ENCODE measurements around the gene SPRR2E. TPM values are rescaled to one million over a fixed set of nuclear protein-coding genes. Genes with fewer than 3 reads are reported as not detected.
"Not testable (repeated sequence)": the region's sequence is repeated elsewhere in the genome, so short reads cannot be mapped to it uniquely, and the experiment has no call there.

Gene SPRR2E
- total RNA-seq, result not detected

DNA sequence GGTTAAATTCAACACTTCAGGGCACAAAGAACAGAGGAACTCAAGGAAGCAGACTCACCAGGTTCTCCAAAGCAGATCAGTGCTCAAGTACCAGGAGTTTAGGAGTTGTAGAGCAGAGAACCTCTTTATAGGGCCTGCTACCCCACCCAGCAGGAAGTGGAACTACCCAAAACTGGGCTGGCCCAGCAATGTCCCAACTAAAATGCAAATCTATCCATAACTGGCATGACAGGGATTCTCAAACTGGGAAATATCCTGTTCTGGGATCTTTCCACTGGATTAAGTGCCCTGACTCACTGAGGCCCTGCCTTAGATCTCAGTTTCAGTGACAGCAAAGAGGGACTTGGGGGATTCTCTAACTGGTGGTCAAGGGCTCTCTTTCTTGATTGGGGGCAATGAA is at the start of gene SPRR2E:
TSS of gene SPRR2E (minus strand) at position 101 of the 400 bp plus-strand sequence. CDS start 775 bp downstream, outside the sequence.
- POLR2A ChIA-PET, result no interaction called here
- H3K27me3 Mint-ChIP-seq, result peaks cover 19% of the 10 kb centered on the region
- no peaks in the 10 kb centered on the region for H3K9me3 Mint-ChIP-seq
- no peak within 1 kb of the TSS for H3K27ac Mint-ChIP-seq
- intact Hi-C loops (cut with micrococcal nuclease), result no loop called here
- no peaks in the 10 kb centered on the region for H3K36me3 Mint-ChIP-seq
- no peak for DNase-seq
- CTCF ChIA-PET, result no interaction called here
- H3K4me1 Mint-ChIP-seq (ENCODE audit: low read depth), result no peaks in the 10 kb centered on the region
- no peak within 1 kb of the TSS for H3K4me3 Mint-ChIP-seq

DNA sequence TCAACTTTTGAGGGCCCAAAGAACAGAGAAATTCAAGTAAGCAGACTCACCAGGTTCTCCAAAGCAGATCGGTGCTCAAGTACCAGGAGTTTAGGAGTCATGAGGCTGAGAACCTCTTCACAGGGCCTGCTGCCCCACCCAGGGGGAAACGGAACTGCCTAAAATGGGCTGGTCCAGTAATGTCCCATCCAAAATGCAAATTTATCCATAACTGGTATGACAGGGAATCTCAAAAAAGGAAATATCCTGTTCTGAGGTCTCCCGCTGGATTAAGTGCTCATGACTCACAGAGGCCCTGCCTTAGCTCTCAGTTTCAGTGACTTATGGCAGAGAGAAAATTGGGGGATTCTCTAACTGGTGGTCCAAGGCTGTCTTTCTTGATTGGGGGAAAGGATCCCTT is 47.1 kb upstream of the SPRR2E start:
- H3K36me3 Mint-ChIP-seq, result no peaks in the 10 kb centered on the region
- DNase-seq, result no peak
- intact Hi-C loops (cut with micrococcal nuclease), result no loop called here
- H3K4me1 Mint-ChIP-seq (ENCODE audit: low read depth), result no peaks in the 10 kb centered on the region
- H3K4me3 Mint-ChIP-seq, result no peak overlapping the region
- H3K27ac Mint-ChIP-seq, result no peak overlapping the region
- H3K27me3 Mint-ChIP-seq, result peaks cover 22% of the 10 kb centered on the region
- H3K9me3 Mint-ChIP-seq, result no peaks in the 10 kb centered on the region
- ChIA-PET POLR2A (no interaction called here), CTCF (no interaction called here)

DNA sequence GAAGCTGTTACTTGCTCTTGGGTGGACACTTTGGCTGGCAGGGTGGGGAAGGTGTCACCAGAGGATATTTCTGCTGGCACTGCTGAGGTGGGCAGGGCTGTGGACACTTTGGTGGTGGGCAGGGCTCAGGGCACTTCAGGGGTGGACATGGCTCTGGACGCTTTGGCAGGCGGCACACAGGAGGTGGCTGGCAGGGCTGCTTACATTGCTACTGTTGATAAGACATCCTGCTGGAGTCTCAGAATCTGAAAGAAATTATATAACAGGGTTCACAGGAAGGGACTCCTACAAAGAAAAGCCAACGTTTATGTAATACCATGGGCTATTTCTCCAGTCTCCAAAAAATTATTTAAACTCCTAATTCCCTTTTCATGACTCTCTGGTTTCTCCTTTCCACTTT is 46.2 kb upstream of the SPRR2E start:
- intact Hi-C loops (cut with micrococcal nuclease), result no loop called here
- ChIA-PET POLR2A (no interaction called here), CTCF (no interaction called here)
- no peak overlapping the region for H3K4me3 Mint-ChIP-seq
- H3K27ac Mint-ChIP-seq, result no peak overlapping the region
- no peak for DNase-seq
- H3K9me3 Mint-ChIP-seq, result no peaks in the 10 kb centered on the region
- peaks cover 19% of the 10 kb centered on the region for H3K27me3 Mint-ChIP-seq
- H3K36me3 Mint-ChIP-seq, result no peaks in the 10 kb centered on the region
- no peaks in the 10 kb centered on the region for H3K4me1 Mint-ChIP-seq (ENCODE audit: low read depth)

DNA sequence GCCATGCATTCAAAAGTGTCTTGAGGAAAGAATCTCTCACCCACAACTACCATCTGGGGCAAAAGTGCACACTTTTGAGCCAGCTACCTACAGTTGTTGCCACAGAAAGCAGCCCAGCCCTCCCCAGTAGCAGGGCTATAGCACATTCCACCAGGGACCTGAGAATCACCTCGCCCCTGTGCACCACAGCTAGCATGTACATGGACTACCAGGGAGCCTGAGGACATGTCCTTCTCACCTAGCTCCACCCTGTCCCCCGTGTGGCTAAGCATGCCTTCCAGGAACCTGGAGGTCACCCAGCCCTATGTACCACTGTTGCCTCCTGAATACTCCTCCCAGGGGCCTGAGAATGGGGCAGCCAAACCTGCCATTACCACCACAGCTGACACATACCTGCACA is 39.4 kb upstream of the SPRR2E start:
- no peak for DNase-seq
- no peak overlapping the region for H3K4me3 Mint-ChIP-seq
- ChIA-PET POLR2A (no interaction called here), CTCF (no interaction called here)
- peaks cover 32% of the 10 kb centered on the region for H3K27me3 Mint-ChIP-seq
- no peaks in the 10 kb centered on the region for H3K9me3 Mint-ChIP-seq
- H3K4me1 Mint-ChIP-seq (ENCODE audit: low read depth), result no peaks in the 10 kb centered on the region
- intact Hi-C loops (cut with micrococcal nuclease), result no loop called here
- no peaks in the 10 kb centered on the region for H3K36me3 Mint-ChIP-seq
- no peak overlapping the region for H3K27ac Mint-ChIP-seq

DNA sequence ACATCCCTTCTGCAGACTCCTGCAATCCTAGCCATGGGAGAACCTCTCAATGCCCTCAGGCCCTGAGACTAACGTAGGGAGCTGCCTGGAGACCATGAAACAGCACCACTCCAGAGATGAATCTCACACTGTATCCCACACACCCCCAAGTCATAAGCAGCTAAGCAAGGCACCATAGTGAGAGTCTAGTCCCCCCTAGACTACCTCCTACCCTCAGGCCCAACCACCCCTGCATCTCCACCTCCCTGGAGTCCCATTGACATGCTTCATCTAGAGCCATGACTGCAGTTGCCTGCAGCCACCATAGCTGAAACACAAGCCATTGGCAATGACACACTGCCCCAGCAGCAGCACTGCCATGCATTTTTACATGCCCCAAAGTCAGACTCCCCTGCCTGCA is 38.9 kb upstream of the SPRR2E start:
- no peak for DNase-seq
- Mint-ChIP-seq H3K36me3 (no peaks in the 10 kb centered on the region), H3K4me1 (ENCODE audit: low read depth) (no peaks in the 10 kb centered on the region), H3K9me3 (no peaks in the 10 kb centered on the region), H3K27ac (no peak overlapping the region), H3K4me3 (no peak overlapping the region), H3K27me3 (peaks cover 32% of the 10 kb centered on the region)
- POLR2A ChIA-PET, result no interaction called here
- CTCF ChIA-PET, result no interaction called here
- intact Hi-C loops (cut with micrococcal nuclease), result no loop called here

DNA sequence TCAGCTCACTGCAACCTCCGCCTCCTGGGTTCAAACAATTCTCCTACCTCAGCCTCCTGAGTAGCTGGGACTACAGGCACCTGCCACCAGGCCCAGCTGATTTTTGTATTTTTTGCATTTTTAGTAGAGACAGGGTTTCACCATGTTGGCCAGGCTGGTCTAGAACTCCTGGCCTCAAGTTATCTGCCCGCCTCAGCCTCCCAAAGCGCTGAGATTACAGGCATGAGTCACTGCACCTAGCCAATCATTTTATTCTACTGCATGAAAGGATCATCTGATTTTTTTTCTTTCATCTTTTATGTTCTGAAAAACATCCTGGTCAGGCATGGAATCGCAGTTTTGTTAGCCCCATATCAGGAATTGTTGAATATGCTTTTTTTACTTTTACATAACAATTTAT is 34.4 kb upstream of the SPRR2E start:
- POLR2A ChIA-PET; H3K4me3 Mint-ChIP-seq; H3K36me3 Mint-ChIP-seq; H3K4me1 Mint-ChIP-seq (ENCODE audit: low read depth); DNase-seq; intact Hi-C loops (cut with micrococcal nuclease); H3K27ac Mint-ChIP-seq; CTCF ChIA-PET: not testable (repeated sequence)
- H3K9me3 Mint-ChIP-seq, result peaks cover 20% of the 10 kb centered on the region
- H3K27me3 Mint-ChIP-seq, result peaks cover 20% of the 10 kb centered on the region

DNA sequence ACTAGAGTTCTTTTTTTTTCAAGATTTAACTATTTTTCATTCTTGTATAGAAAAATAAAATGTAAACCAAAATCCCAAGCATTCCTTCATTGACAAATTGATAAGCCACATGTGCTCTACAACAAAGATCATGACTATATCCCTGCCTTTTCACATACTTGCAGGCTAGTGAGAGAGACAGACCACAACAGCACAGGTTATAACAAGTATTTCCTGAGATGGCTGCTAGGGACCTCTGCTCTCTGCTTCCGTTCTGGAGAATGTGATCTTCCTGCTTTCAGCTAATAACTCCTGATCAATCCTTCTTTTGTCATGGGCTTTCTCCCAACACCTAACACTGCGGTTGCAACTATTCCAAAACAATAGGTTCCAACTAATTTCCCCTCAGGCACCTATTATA is 33.0 kb upstream of the SPRR2E start:
- intact Hi-C loops (cut with micrococcal nuclease), result no loop called here
- Mint-ChIP-seq H3K27me3 (peaks cover 13% of the 10 kb centered on the region), H3K36me3 (no peaks in the 10 kb centered on the region), H3K9me3 (peaks cover 23% of the 10 kb centered on the region), H3K4me3 (no peak overlapping the region), H3K27ac (no peak overlapping the region), H3K4me1 (ENCODE audit: low read depth) (no peaks in the 10 kb centered on the region)
- ChIA-PET POLR2A (no interaction called here), CTCF (interaction anchor here (0.6 kb wide), 1 partner anchor 26 kb away, joined by 3 read pairs; no protein-coding TSS in a partner anchor)
- DNase-seq, result no peak

DNA sequence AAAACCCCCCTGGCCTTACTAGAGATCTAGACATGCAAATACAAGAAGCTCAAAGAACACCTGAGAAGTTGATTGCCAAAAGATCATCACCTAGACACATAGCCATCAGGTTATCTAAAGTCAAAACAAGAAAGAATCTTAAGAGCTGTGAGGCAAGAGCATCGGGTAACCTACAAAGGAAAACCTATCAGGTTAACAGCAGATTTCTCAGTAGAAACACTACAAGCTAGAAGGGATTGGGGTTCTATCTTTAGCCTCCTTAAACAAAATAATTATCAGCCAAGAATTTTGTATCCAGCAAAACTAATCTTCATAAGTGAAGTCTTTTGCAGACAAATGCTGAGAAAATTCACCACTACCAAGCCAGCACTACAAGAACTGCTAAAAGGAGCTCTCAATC is 31.2 kb upstream of the SPRR2E start:
- H3K4me3 Mint-ChIP-seq, result no peak overlapping the region
- H3K36me3 Mint-ChIP-seq, result no peaks in the 10 kb centered on the region
- H3K27me3 Mint-ChIP-seq, result peaks cover 7% of the 10 kb centered on the region
- intact Hi-C loops (cut with micrococcal nuclease), result no loop called here
- ChIA-PET CTCF (no interaction called here), POLR2A (no interaction called here)
- H3K4me1 Mint-ChIP-seq (ENCODE audit: low read depth), result no peaks in the 10 kb centered on the region
- H3K9me3 Mint-ChIP-seq, result peaks cover 23% of the 10 kb centered on the region
- no peak overlapping the region for H3K27ac Mint-ChIP-seq
- DNase-seq, result no peak

DNA sequence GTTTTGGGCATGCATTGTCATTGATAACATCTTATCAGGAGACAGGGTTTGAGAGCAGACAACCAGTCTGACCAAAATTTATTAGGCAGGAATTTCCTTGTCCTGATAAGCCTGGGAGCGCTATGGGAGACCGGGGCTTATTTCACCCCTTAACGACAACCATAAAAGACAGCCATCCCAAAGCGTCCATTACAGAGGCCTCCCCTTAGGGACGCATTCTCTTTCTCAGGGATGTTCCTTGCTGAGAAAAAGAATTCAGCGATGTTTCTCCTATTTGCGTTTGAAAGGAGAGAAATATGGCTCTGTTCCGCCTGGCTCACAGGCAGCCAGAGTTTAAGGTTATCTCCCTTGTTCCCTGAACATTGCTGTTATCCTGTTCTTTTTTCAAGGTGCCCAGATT is 29.5 kb upstream of the SPRR2E start:
- intact Hi-C loops (cut with micrococcal nuclease), result not testable (repeated sequence)

DNA sequence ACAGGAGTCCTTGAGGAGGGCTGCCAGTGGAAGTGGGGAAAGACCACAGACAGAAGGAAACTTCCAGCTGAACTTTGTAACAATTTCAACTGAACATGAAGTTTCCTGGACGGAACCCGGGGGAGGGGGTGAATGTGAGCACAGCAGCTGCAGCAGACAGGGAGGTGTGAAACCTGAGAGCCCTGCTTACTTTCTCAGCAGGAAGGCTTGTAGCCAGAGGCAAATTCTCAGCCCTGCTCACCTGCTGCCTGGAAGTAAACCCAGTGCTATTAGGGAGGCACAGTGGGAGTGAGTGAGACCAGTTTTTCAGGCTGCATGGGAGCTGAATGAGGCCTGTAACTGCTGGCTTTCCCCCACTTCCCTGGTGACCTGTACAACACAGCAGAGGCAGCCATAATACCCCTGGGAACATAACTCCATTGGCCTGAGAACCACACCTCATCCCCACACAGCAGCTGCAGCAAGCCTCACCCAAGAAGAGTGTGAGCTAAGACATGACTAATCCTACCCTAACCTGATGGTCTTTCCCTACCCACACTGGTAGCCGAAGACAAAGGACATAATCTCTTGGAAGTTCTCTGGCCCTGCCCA is 28.6 kb upstream of the SPRR2E start:
- no peaks in the 10 kb centered on the region for H3K4me1 Mint-ChIP-seq (ENCODE audit: low read depth)
- ChIA-PET POLR2A (no interaction called here), CTCF (no interaction called here)
- peaks cover 9% of the 10 kb centered on the region for H3K27me3 Mint-ChIP-seq
- no peaks in the 10 kb centered on the region for H3K36me3 Mint-ChIP-seq
- H3K4me3 Mint-ChIP-seq, result no peak overlapping the region
- no peak overlapping the region for H3K27ac Mint-ChIP-seq
- intact Hi-C loops (cut with micrococcal nuclease), result no loop called here
- peaks cover 23% of the 10 kb centered on the region for H3K9me3 Mint-ChIP-seq
- no peak for DNase-seq

More for the DNA sequence above, 29.5 kb upstream of the SPRR2E start:
- H3K27ac Mint-ChIP-seq; H3K27me3 Mint-ChIP-seq; H3K4me1 Mint-ChIP-seq (ENCODE audit: low read depth); DNase-seq; POLR2A ChIA-PET; H3K36me3 Mint-ChIP-seq; H3K4me3 Mint-ChIP-seq; CTCF ChIA-PET: not testable (repeated sequence)
- H3K9me3 Mint-ChIP-seq, result peaks cover 23% of the 10 kb centered on the region

DNA sequence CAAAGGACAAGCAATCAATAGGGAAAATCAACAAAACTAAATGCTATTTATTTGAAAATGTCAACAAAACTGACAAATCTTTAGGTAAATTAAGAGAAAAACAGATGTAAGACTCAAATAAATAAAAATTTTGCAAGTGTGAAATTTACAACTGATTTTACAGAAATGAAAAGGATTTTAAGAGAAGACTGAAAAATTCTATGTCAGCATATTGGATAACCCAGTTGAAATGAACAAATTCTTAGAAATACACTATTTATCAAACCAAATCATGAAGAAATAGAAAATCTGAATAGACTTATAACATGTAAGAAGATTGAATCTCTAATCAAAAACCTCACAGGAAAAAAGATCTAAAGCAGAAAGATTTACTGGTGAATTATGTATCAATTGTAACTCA is 26.6 kb upstream of the SPRR2E start:
- H3K9me3 Mint-ChIP-seq, result peaks cover 21% of the 10 kb centered on the region
- H3K4me1 Mint-ChIP-seq (ENCODE audit: low read depth), result no peaks in the 10 kb centered on the region
- H3K36me3 Mint-ChIP-seq, result no peaks in the 10 kb centered on the region
- peaks cover 12% of the 10 kb centered on the region for H3K27me3 Mint-ChIP-seq
- ChIA-PET CTCF (no interaction called here), POLR2A (no interaction called here)
- intact Hi-C loops (cut with micrococcal nuclease), result no loop called here
- no peak for DNase-seq
- no peak overlapping the region for H3K4me3 Mint-ChIP-seq
- H3K27ac Mint-ChIP-seq, result no peak overlapping the region

DNA sequence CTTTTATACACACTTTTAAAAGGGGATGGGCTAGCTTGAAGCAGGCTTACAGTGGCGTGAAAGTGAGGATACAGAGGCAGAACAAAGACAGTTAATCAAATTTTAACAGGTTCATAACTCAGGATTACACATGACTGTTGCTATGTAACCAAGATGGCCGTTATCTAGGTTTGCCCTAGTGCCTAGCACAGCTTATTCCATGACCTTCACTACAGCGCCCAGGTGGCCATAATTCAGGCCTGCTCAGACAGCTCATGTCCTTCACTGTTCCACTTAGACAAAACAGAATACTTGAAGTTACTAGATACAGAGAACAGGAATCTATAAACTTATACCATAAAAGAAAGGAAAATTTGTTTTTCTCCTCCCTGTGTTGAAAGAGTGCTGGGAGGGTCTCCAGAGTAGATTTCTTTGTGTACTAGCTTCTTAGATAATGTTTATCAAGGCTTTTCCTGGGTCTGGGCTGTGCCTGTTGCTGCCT is 25.2 kb upstream of the SPRR2E start:
- no peak for DNase-seq
- ChIA-PET POLR2A (no interaction called here), CTCF (no interaction called here)
- no peak overlapping the region for H3K4me3 Mint-ChIP-seq
- H3K4me1 Mint-ChIP-seq (ENCODE audit: low read depth), result no peaks in the 10 kb centered on the region
- no peak overlapping the region for H3K27ac Mint-ChIP-seq
- H3K36me3 Mint-ChIP-seq, result no peaks in the 10 kb centered on the region
- H3K9me3 Mint-ChIP-seq, result peaks cover 7% of the 10 kb centered on the region
- intact Hi-C loops (cut with micrococcal nuclease), result no loop called here
- H3K27me3 Mint-ChIP-seq, result peaks cover 15% of the 10 kb centered on the region

DNA sequence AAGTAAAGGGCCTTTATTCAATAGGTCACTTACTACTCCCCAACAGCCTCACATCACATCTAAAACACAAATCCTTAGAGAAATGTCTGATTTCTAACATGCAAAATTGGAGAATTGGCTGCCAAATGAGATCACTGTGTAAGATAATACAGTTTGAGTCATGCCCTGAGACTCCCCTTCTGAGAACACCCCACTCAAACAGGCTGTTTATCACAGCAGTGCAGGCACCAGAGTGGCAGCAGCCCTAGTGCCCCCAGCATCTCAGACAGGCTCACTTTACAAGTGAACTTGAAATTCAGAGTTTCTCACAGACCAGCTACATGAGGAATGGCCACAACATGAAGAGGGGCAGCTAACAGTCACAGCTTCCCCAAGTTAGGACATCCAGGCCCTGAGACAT is 20.9 kb upstream of the SPRR2E start:
- H3K27ac Mint-ChIP-seq; intact Hi-C loops (cut with micrococcal nuclease); H3K9me3 Mint-ChIP-seq: not testable (repeated sequence)

More for the DNA sequence above, 20.9 kb upstream of the SPRR2E start:
- H3K4me3 Mint-ChIP-seq; H3K4me1 Mint-ChIP-seq (ENCODE audit: low read depth); POLR2A ChIA-PET; DNase-seq; H3K36me3 Mint-ChIP-seq: not testable (repeated sequence)
- peaks cover 12% of the 10 kb centered on the region for H3K27me3 Mint-ChIP-seq
- CTCF ChIA-PET, result interaction anchor here (0.7 to 1.2 kb wide), 2 partner anchors 50 to 460 kb away, joined by 3 read pairs; no protein-coding TSS in a partner anchor
